GM18951 (cell line): ENCODE results near the gene PPP2R2C.

Source experiments
- POLR2A ChIP-seq: IDR thresholded peaks from 4 replicates; pipeline ENCODE4 v1.6.1; 2011; ENCODE audit warnings: mild to moderate bottlenecking; ENCODE audit not compliant: insufficient read length, insufficient read depth; ENCODE audit errors: extremely low read depth
- in situ Hi-C: fragments of 300-500 bp; cut with MboI; formaldehyde crosslinking; loops from one replicate; pipeline ENCODE4 v1.12.0; 2022; ENCODE audit warnings: low sequenced_read_pairs, mixed read lengths, inconsistent platforms; ENCODE audit not compliant: unreplicated experiment

The PPP2R2C gene

GRCh38 chr4:6300359-6300758 is 172.1 kb downstream of the PPP2R2C start:
- in situ Hi-C loops = no loop called here
- TF ChIP-seq POLR2A = no peak

- in situ Hi-C loops = no loop called here
- TF ChIP-seq POLR2A = no peak
Measured at GRCh38 chr4:6299875-6300274, 172.5 kb downstream of the PPP2R2C start.

- TF ChIP-seq POLR2A = no peak
- in situ Hi-C loops = no loop called here
Measured at GRCh38 chr4:6298852-6299251, 173.6 kb downstream of the PPP2R2C start.

- TF ChIP-seq POLR2A = no peak
- in situ Hi-C loops = no loop called here
Measured at GRCh38 chr4:6298035-6298434, 174.4 kb downstream of the PPP2R2C start.

- in situ Hi-C loops = no loop called here
- TF ChIP-seq POLR2A = no peak
Measured at GRCh38 chr4:6297266-6297815, 175.1 kb downstream of the PPP2R2C start.

GRCh38 chr4:6296026-6296425 is 176.4 kb downstream of the PPP2R2C start:
- no peak for TF ChIP-seq POLR2A
- in situ Hi-C loops = no loop called here

- no peak for TF ChIP-seq POLR2A
- in situ Hi-C loops = no loop called here
Measured at GRCh38 chr4:6295495-6295894, 176.9 kb downstream of the PPP2R2C start.

GRCh38 chr4:6294705-6295421 is 177.6 kb downstream of the PPP2R2C start:
- in situ Hi-C loops = no loop called here
- no peak for TF ChIP-seq POLR2A

GRCh38 chr4:6293661-6294060 is 178.8 kb downstream of the PPP2R2C start:
- no peak for TF ChIP-seq POLR2A
- in situ Hi-C loops = no loop called here

GRCh38 chr4:6293097-6293445 is 179.3 kb downstream of the PPP2R2C start:
- in situ Hi-C loops = no loop called here
- no peak for TF ChIP-seq POLR2A

- in situ Hi-C loops = no loop called here
- TF ChIP-seq POLR2A = no peak
Measured at GRCh38 chr4:6292376-6293096, 179.9 kb downstream of the PPP2R2C start.

- TF ChIP-seq POLR2A = no peak
- in situ Hi-C loops = no loop called here
Measured at GRCh38 chr4:6291784-6292297, 180.6 kb downstream of the PPP2R2C start.

- TF ChIP-seq POLR2A = no peak
- in situ Hi-C loops = no loop called here
Measured at GRCh38 chr4:6290769-6291547, 181.5 kb downstream of the PPP2R2C start.
